22Rv1 (cell line): Measurements from ENCODE around the gene ARVCF.

Experiments
- H3K27ac ChIP-seq: fragments of 450-650 bp; 2 replicates; pipeline ENCODE4 v1.5.1; 2017
- ZFX ChIP-seq: fragments of 450-650 bp; IDR thresholded peaks from 2 replicates; pipeline ENCODE4 v1.6.1; 2017; ENCODE audit warnings: antibody characterized with exemption, borderline replicate concordance
- TF ChIP-seq, protein P1 (sequence below): fragments of 450-650 bp; IDR thresholded peaks from 2 replicates; pipeline ENCODE4 v1.5.1; 2017; ENCODE audit warnings: mild to moderate bottlenecking

The ARVCF gene

DNA sequence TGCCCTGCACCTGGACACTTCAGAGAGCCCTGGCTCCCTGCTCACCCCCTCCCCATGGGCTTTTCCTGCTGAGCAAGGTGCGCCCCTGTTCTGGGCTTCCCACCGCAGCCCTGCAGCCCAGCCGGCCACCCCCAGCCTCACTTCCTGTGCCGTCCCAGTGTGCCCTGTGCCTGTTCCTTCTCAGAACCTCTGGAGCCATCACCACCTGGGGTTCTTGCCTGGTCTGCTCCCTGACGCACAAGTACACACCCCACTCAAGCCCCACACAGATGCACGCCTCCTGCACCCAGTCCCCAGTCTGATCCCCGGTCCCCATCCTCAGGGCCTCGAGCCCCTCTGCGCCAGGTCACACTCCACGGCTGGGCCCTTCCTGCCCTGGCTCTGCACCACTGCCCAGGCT is 39.5 kb upstream of the ARVCF start:
- TF ChIP-seq ZFX, result no peak
- TF ChIP-seq, protein P1, sequence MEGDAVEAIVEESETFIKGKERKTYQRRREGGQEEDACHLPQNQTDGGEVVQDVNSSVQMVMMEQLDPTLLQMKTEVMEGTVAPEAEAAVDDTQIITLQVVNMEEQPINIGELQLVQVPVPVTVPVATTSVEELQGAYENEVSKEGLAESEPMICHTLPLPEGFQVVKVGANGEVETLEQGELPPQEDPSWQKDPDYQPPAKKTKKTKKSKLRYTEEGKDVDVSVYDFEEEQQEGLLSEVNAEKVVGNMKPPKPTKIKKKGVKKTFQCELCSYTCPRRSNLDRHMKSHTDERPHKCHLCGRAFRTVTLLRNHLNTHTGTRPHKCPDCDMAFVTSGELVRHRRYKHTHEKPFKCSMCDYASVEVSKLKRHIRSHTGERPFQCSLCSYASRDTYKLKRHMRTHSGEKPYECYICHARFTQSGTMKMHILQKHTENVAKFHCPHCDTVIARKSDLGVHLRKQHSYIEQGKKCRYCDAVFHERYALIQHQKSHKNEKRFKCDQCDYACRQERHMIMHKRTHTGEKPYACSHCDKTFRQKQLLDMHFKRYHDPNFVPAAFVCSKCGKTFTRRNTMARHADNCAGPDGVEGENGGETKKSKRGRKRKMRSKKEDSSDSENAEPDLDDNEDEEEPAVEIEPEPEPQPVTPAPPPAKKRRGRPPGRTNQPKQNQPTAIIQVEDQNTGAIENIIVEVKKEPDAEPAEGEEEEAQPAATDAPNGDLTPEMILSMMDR, result no peak
- H3K27ac ChIP-seq, result no peak overlapping the region

- TF ChIP-seq, protein P1, result no peak
- no peak for TF ChIP-seq ZFX
Measured at GRCh38 chr22:20055654-20056053, 39.0 kb upstream of the ARVCF start.

GRCh38 chr22:20055144-20055543 is 38.5 kb upstream of the ARVCF start:
- TF ChIP-seq, protein P1, result no peak
- no peak for TF ChIP-seq ZFX
- no peak overlapping the region for H3K27ac ChIP-seq

More at GRCh38 chr22:20055654-20056053, 39.0 kb upstream of the ARVCF start:
- H3K27ac ChIP-seq, result no peak overlapping the region

GRCh38 chr22:20054485-20054884 is 37.9 kb upstream of the ARVCF start:
- TF ChIP-seq ZFX, result no peak
- TF ChIP-seq, protein P1, result no peak
- H3K27ac ChIP-seq, result no peak overlapping the region

DNA sequence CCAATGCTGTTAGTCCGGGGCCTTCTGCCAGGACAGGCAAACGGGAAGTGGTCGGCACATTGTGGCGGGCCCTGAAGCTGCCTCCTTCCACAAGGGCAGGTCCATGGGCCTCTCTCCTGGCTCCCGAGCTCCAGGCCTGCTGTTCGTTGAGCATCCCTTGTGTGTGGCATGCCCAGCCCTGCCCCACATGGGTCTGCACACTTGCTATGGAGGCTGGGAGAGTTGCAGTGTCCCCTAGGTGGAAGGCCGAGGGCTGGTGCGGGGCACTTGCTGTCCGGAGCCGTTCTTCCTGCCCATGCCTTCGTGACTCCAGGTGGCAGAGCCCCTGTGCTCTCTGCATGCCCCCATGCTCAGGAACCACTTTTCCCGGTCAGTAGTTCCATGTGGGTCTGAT is 37.4 kb upstream of the ARVCF start:
- TF ChIP-seq ZFX, result no peak
- TF ChIP-seq, protein P1, result no peak
- H3K27ac ChIP-seq, result no peak overlapping the region

- TF ChIP-seq ZFX, result no peak
- TF ChIP-seq, protein P1, result no peak
- no peak overlapping the region for H3K27ac ChIP-seq
Measured at GRCh38 chr22:20053407-20054033, 36.9 kb upstream of the ARVCF start.

DNA sequence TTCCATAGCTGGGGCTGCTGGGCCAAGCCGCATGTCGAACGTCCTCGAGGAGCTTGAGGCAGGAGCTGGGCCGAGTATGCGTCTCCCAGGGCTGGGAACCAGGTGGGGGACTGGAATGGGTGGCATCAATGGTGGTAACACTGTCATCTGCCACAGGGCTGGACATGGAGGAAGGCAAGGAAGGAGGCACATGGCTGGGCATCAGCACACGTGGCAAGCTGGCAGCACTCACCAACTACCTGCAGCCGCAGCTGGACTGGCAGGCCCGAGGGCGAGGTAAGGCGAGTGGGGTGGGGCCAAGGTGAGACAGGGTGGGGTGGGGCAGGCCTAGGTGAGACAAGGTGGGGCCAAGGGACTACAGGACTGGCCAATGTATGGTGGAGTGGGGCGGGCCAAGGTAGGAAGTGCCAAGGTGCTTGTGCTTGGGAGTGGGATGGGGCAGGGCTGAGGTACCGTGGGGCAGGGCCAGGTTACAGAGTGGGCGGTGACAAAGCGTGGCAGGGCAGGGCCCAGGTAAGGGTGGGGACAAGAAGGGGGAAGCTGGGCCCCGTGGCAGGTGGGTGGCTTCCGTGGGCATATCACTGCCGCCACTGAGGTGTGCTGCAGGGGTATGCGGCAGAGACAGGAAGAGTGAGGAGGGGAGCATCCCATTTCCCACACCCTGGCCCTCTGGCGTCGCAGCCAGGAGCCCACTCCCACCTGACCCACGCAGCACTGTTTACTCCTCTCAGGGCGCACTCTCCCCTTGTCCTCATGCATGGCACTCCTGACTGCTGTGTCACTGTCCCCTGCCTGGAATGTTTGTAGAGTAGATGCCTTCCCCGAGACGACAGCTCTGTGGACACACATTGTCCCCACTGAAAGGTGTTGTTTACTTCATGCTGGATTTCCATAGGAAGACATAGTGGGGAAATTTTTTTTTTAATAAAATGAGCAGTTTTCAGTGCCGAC is 36.0 kb upstream of the ARVCF start:
- H3K27ac ChIP-seq, result peak overlapping the region; percentile 44

More for the DNA sequence above, 36.0 kb upstream of the ARVCF start:
- TF ChIP-seq, protein P1, result no peak
- TF ChIP-seq ZFX, result no peak
